HFFc6 (cell line): ENCODE results near the gene NRARP. TPM values are rescaled to one million over a fixed set of nuclear protein-coding genes. Genes with fewer than 3 reads are reported as not detected.

Source experiments
- DNase-seq: peaks from one replicate; pipeline ENCODE4 v3.0.0-alpha.2; 2018
- H3K27ac Mint-ChIP-seq: 2 replicates; pipeline ENCODE4 v1.8.0; 2020; ENCODE audit warnings: mild to moderate bottlenecking, mixed read lengths
- H3K27me3 Mint-ChIP-seq: 2 replicates; pipeline ENCODE4 v1.8.0; 2021; ENCODE audit warnings: mild to moderate bottlenecking, moderate library complexity, mixed read lengths; ENCODE audit not compliant: insufficient read depth
- H3K36me3 Mint-ChIP-seq: 2 replicates; pipeline ENCODE4 v1.8.0; 2021; ENCODE audit warnings: low read depth, mixed read lengths
- H3K4me1 Mint-ChIP-seq: 2 replicates; pipeline ENCODE4 v1.8.0; 2020; ENCODE audit warnings: low read depth, mixed read lengths
- H3K4me3 Mint-ChIP-seq: 2 replicates; pipeline ENCODE4 v1.8.0; 2020; ENCODE audit warnings: mild to moderate bottlenecking, moderate library complexity, mixed read lengths
- H3K9me3 Mint-ChIP-seq: 2 replicates; pipeline ENCODE4 v1.8.0; 2020; ENCODE audit warnings: mild to moderate bottlenecking, mixed read lengths
- CTCF ChIP-seq: fragments of 200-600 bp; sonication (generic); IDR thresholded peaks from 2 replicates; pipeline ENCODE4 v1.5.0; 2021; ENCODE audit warnings: antibody characterized with exemption, mild to moderate bottlenecking
- total RNA-seq, 6 experiments: library from RNA; stranded (reverse); fragmentation: NEBNext Ultra II Directional; extraction: Animal tissue kit (Norgen Biotek cat#: 25700); gene quantifications; 2 replicates in 1 of 6; 3 replicates in 5 of 6; pipeline ENCODE4 v1.2.3, GENCODE V29; 2021

The NRARP gene
- total RNA-seq, 6 experiments from 2014 or later, result 0.09 to 0.36 (median 0.17) TPM; not detected in 1

- H3K27ac Mint-ChIP-seq, result no peak overlapping the region
- H3K4me1 Mint-ChIP-seq, result no peaks in the 10 kb centered on the region
- no peaks in the 10 kb centered on the region for H3K27me3 Mint-ChIP-seq
- no peak for TF ChIP-seq CTCF
- no peaks in the 10 kb centered on the region for H3K36me3 Mint-ChIP-seq
- H3K9me3 Mint-ChIP-seq, result no peaks in the 10 kb centered on the region
- no peak overlapping the region for H3K4me3 Mint-ChIP-seq
- DNase-seq, result no peak
Observed at GRCh38 chr9:137316012-137316981, 14.2 kb upstream of the NRARP start.

- Mint-ChIP-seq H3K4me3 (no peak overlapping the region), H3K27me3 (no peaks in the 10 kb centered on the region), H3K4me1 (no peaks in the 10 kb centered on the region), H3K9me3 (no peaks in the 10 kb centered on the region), H3K27ac (no peak overlapping the region), H3K36me3 (no peaks in the 10 kb centered on the region)
- DNase-seq, result no peak
- no peak for TF ChIP-seq CTCF
Observed at GRCh38 chr9:137315581-137316011, 13.5 kb upstream of the NRARP start.

GRCh38 chr9:137314561-137315560, 12.8 kb upstream of the NRARP start:
- Mint-ChIP-seq H3K4me3 (no peak overlapping the region), H3K27me3 (0 out of 2 replicates have a peak, but pooled peaks cover 2% of the 10 kb centered on the region), H3K36me3 (no peaks in the 10 kb centered on the region), H3K4me1 (no peaks in the 10 kb centered on the region), H3K27ac (no peak overlapping the region), H3K9me3 (no peaks in the 10 kb centered on the region)
- no peak for DNase-seq
- TF ChIP-seq CTCF, result no peak

GRCh38 chr9:137313956-137314560, 12.0 kb upstream of the NRARP start:
- Mint-ChIP-seq H3K36me3 (no peaks in the 10 kb centered on the region), H3K27ac (no peak overlapping the region), H3K27me3 (0 out of 2 replicates have a peak, but pooled peaks cover 2% of the 10 kb centered on the region), H3K4me1 (no peaks in the 10 kb centered on the region), H3K9me3 (no peaks in the 10 kb centered on the region), H3K4me3 (no peak overlapping the region)
- no peak for DNase-seq
- no peak for TF ChIP-seq CTCF

- Mint-ChIP-seq H3K27ac (no peak overlapping the region), H3K36me3 (no peaks in the 10 kb centered on the region), H3K9me3 (no peaks in the 10 kb centered on the region), H3K27me3 (0 out of 2 replicates have a peak, but pooled peaks cover 2% of the 10 kb centered on the region), H3K4me1 (no peaks in the 10 kb centered on the region), H3K4me3 (no peak overlapping the region)
- DNase-seq, result no peak
- no peak for TF ChIP-seq CTCF
Observed at GRCh38 chr9:137313326-137313936, 11.4 kb upstream of the NRARP start.
